ENCODE measurements around the gene SART3.
A peak's percentile ranks its signal among the peaks of the same experiment; 100 is the strongest.

Gene SART3

GRCh38 chr12:108562348-108563135 is 1.6 kb upstream of the SART3 start, which contains the start of gene ISCU:
ISCU (plus strand) TSS chr12:108562596; CDS start chr12:108562623, 27 bp downstream.
- peak; percentile 99 for DNase-seq (ENCODE audit: low read depth, low spot score)

GRCh38 chr12:108561852-108562347 is 927 bp upstream of the SART3 start:
- no peak for DNase-seq (ENCODE audit: low read depth, low spot score)

DNA sequence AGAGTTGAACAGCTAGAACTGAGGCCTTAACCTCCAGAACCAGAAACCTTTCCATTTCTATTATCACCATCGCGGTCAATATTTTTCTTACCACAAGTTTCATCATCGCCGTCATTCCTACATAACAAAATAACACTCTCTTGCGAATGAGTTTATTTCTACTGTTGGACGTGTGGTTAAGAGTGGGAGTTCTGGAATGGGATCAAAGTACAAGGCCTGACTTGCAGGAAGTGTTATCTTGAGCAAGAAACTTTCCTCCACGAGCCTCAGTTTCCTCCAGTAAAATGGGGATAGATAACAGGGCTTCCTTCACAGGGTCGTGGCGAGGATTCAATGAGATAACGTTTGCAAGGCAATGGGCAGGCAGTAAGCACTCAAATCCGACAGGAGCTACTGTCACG is 652 bp downstream of the SART3 start:
- DNase-seq (ENCODE audit: low read depth, low spot score), result peak; percentile 52

- no peak for DNase-seq (ENCODE audit: low read depth, low spot score)
Measured at GRCh38 chr12:108559748-108560147, 1.2 kb downstream of the SART3 start.

GRCh38 chr12:108559007-108559655 is 1.8 kb downstream of the SART3 start:
- no peak for DNase-seq (ENCODE audit: low read depth, low spot score)

DNA sequence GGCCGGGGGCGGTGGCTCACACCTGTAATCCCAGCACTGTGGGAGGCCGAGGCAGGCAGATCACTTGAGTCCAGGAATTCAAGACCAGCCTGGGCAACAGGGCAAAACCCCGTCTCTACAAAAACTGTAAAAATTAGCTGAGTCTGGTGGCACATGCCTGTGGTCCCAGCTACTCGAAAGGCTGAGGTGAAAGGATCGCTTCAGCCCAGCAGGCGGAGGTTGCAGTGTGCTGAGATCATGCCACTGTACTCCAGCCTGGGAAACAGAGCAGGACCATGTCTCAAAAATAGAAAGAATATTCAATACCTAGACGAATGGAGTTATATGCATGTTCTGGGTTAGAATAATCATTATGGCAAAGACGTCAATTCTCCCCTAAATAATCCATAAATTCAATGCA is 5.6 kb downstream of the SART3 start:
- DNase-seq (ENCODE audit: low read depth, low spot score), result peak; percentile 41

DNA sequence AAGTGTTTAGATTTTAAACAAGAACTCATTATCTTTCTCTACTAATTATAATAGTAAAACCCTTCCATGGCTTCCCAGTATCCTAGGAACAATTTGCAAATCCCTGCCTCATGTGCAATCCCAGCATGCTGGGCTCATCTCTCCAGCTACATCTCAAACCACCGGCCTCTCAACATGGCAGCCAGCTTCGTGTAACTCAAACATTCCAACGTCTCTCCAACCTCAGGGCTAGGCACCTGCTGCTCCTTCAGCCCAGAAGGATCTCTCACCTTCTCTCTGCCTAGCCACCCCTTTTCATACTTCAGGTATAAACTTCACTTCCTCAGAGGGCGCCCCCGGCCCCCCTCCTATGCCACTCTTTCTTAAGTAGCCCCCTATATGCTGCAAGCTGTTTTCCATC is 7.2 kb downstream of the SART3 start:
- DNase-seq (ENCODE audit: low read depth, low spot score), result no peak

- DNase-seq (ENCODE audit: low read depth, low spot score), result peak; percentile 73
Measured at GRCh38 chr12:108551535-108551934, 9.4 kb downstream of the SART3 start.

DNA sequence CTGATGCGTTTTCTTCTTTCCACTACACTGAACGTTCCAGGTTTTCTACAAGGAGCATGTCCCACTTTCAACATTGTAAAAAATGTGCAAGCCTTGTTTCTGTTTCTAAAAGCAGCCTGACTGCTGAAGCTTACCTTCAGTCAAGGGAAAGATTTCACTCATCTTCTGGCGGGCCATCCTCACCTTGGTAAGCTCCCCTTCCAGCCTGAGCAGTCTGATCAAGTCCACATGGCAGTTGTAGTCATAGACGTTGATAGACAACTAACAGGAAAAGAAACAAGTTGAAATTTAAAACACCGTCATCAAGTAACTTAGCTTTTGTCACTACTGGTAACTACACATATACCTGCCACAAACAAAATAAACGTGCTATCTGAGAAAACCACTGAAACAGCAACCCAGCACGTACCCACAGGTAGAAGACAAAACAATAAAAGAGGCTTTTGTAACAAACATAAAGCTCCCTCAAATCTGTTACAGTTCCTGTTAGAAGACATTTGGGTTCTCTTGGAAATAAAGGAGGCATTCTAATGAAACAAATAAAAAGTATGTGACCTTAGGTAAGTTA is 11.9 kb downstream of the SART3 start:
- no peak for DNase-seq (ENCODE audit: low read depth, low spot score)

GRCh38 chr12:108547686-108548085 is 13.3 kb downstream of the SART3 start:
- DNase-seq (ENCODE audit: low read depth, low spot score), result no peak

GRCh38 chr12:108543652-108544051 is 17.3 kb downstream of the SART3 start:
- DNase-seq (ENCODE audit: low read depth, low spot score), result no peak

- no peak for DNase-seq (ENCODE audit: low read depth, low spot score)
Measured at GRCh38 chr12:108542320-108542719, 18.7 kb downstream of the SART3 start.

DNA sequence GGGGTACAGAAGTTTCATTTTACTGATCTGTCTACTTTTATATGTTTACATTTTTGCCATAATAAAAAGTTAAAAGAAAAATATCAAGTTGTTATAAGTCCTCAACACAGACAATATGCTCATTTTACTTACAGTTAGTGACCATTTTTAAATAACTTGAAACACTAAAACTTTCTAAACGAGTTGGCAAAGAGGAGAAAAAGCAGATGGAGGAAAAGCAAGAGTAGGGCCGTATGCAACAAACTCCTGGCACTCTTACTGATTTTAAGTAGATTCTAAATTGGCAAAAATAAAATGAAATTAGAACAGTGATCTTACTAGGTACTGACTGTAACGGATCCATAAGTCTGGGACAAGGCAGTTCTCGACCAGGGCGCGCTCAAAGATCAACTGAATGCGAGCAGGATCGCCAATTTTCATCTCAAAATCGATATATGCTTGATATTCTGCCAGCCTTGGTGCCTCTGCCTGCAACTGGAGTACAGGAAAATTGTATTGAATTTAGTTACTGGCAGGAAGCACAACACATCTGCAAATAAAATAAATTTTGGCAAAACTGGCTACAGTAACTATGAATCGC is 22.3 kb downstream of the SART3 start:
- no peak for DNase-seq (ENCODE audit: low read depth, low spot score)

- no peak for DNase-seq (ENCODE audit: low read depth, low spot score)
Measured at GRCh38 chr12:108538146-108538545, 22.8 kb downstream of the SART3 start.

- no peak for DNase-seq (ENCODE audit: low read depth, low spot score)
Measured at GRCh38 chr12:108531929-108532848, 28.8 kb downstream of the SART3 start.

- no peak for DNase-seq (ENCODE audit: low read depth, low spot score)
Measured at GRCh38 chr12:108530161-108530560, 30.8 kb downstream of the SART3 start.

DNA sequence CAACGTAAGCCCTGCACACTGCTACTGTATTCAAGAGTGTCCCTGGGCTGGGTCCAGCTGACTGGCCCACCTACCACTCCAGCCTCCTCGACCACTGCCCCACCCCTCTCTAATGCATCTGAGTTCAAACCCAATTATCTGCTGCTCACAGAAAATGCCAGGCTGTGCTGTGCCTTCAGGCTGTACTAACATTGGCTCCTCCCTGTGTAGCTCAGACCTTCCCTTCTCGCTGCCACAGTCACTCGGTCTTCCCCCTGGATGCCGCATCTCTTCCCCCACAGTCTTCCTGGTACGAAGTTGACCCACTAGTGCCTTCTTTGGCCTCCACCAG is 33.8 kb downstream of the SART3 start:
- DNase-seq (ENCODE audit: low read depth, low spot score), result no peak

DNA sequence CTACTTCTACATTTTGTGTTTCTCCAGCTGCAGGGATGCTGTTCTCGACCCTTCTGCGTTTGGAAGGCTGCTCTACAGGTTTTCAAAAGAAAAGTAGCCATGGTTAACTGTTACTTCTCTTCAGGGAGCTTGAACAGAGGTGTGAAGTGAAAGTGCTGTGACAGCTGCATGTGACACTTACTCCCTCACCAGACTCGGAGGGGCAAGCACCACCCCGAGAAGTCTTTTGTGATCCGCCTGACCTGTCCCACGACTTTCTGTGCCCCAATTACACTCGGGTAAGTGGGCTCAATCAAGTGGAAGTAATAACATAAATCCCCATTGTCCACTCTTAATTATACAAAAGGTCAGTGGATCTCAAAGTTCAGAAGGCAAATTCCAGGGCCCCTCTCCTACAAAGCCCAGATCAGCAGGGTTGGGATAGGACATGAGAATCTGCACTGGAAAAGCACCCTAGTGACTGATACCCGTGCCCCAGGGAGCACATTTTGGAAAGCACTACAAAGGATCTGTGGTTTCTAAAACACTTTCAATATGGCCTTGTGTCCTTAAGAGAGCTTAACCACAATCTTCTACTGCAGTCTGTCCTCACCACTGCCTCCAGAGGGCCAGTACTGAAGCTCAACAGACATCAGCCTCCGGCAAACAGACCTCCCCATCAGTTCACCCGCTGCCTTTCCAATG is 34.3 kb downstream of the SART3 start:
- peak; percentile 69 for DNase-seq (ENCODE audit: low read depth, low spot score)

- DNase-seq (ENCODE audit: low read depth, low spot score), result peak; percentile 54
Measured at GRCh38 chr12:108525681-108526080, 35.3 kb downstream of the SART3 start.

- DNase-seq (ENCODE audit: low read depth, low spot score), result no peak
Measured at GRCh38 chr12:108523365-108523764, 37.6 kb downstream of the SART3 start.

GRCh38 chr12:108519558-108519957 is 41.4 kb downstream of the SART3 start:
- no peak for DNase-seq (ENCODE audit: low read depth, low spot score)

All from astrocyte of the hippocampus (primary cell).